ENCODE results near the gene PLD1. TPM values are rescaled to one million over a fixed set of nuclear protein-coding genes. Genes with fewer than 3 reads are reported as not detected.
A peak's percentile ranks its signal among the peaks of the same experiment; 100 is the strongest.

PLD1 gene
- total and polyA plus RNA-seq, 5 donors = 17.0 to 79.5 (median 53.9) TPM

GRCh38 chr3:171836855-171837254, 26.6 kb upstream of the PLD1 start:
- Histone ChIP-seq H3K27ac (ENCODE audit: low read length) (peak overlapping the region; percentile 87), H3K4me3 (ENCODE audit: low read length) (no peak overlapping the region), H3K27me3 (ENCODE audit: control insufficient read depth, insufficient read depth) (no peaks in the 10 kb centered on the region), H3K4me1 (ENCODE audit: control insufficient read depth, insufficient read depth, low read length) (peaks cover 2% of the 10 kb centered on the region), H3K9me3 (ENCODE audit: control insufficient read depth, low read length) (no peaks in the 10 kb centered on the region)
- intact Hi-C loops (cut with DNase I) = loop anchor here in 1 of 4 donors (10.0 kb wide), 1 partner anchor 208 kb away; no protein-coding TSS in a partner anchor
- WGBS = 54% methylated on average over 3 of the region's 3 CpGs
- DNase-seq (no peak), ATAC-seq (peak; percentile 29 to 49)

GRCh38 chr3:171835613-171836012, 25.3 kb upstream of the PLD1 start:
- Histone ChIP-seq H3K27me3 (ENCODE audit: control insufficient read depth, insufficient read depth) (no peaks in the 10 kb centered on the region), H3K4me1 (ENCODE audit: control insufficient read depth, insufficient read depth, low read length) (peaks cover under 1% of the 10 kb centered on the region), H3K9me3 (ENCODE audit: control insufficient read depth, low read length) (no peaks in the 10 kb centered on the region), H3K4me3 (ENCODE audit: low read length) (no peak overlapping the region), H3K27ac (ENCODE audit: low read length) (no peak overlapping the region)
- no peak for DNase-seq
- 90% methylated on average over 2 of the region's 2 CpGs for WGBS
- intact Hi-C loops (cut with DNase I) = loop anchor here in 1 of 4 donors (10.0 kb wide), 1 partner anchor 209 kb away; no protein-coding TSS in a partner anchor
- ATAC-seq = no peak

- no peaks in the 10 kb centered on the region for H3K9me3 ChIP-seq (ENCODE audit: control insufficient read depth, low read length)
- 55% methylated on average over 5 of the region's 5 CpGs for WGBS
- ATAC-seq (no peak), DNase-seq (no peak)
- intact Hi-C loops (cut with DNase I) = loop anchor here in 1 of 4 donors (10.0 kb wide), 1 partner anchor 210 kb away; no protein-coding TSS in a partner anchor
- H3K27ac ChIP-seq (ENCODE audit: low read length) = peak overlapping the region; percentile 53
- H3K4me3 ChIP-seq (ENCODE audit: low read length) = no peak overlapping the region
- H3K4me1 ChIP-seq (ENCODE audit: control insufficient read depth, insufficient read depth, low read length) = no peaks in the 10 kb centered on the region
- H3K27me3 ChIP-seq (ENCODE audit: control insufficient read depth, insufficient read depth) = no peaks in the 10 kb centered on the region
Measured at GRCh38 chr3:171835116-171835515, 24.8 kb upstream of the PLD1 start.

- Histone ChIP-seq H3K9me3 (ENCODE audit: control insufficient read depth, low read length) (no peaks in the 10 kb centered on the region), H3K27me3 (ENCODE audit: control insufficient read depth, insufficient read depth) (no peaks in the 10 kb centered on the region), H3K4me1 (ENCODE audit: control insufficient read depth, insufficient read depth, low read length) (peaks cover 3% of the 10 kb centered on the region), H3K4me3 (ENCODE audit: low read length) (no peak overlapping the region), H3K27ac (ENCODE audit: low read length) (peak overlapping the region; percentile 42)
- 70% methylated on average over 5 of the region's 5 CpGs for WGBS
- intact Hi-C loops (cut with DNase I) = loop anchor here in 1 of 4 donors (10.0 kb wide), 1 partner anchor 210 kb away; no protein-coding TSS in a partner anchor
- ATAC-seq (no peak), DNase-seq (no peak)
Measured at GRCh38 chr3:171834461-171834801, 24.1 kb upstream of the PLD1 start.

GRCh38 chr3:171833789-171834460, 23.6 kb upstream of the PLD1 start:
- H3K27ac ChIP-seq (ENCODE audit: low read length) = no peak overlapping the region
- H3K4me3 ChIP-seq (ENCODE audit: low read length) = no peak overlapping the region
- 33% methylated on average over 3 of the region's 3 CpGs for WGBS
- intact Hi-C loops (cut with DNase I) = loop anchor here in 1 of 4 donors (10.0 kb wide), 1 partner anchor 211 kb away; no protein-coding TSS in a partner anchor
- no peaks in the 10 kb centered on the region for H3K9me3 ChIP-seq (ENCODE audit: control insufficient read depth, low read length)
- peaks cover 3% of the 10 kb centered on the region for H3K4me1 ChIP-seq (ENCODE audit: control insufficient read depth, insufficient read depth, low read length)
- peak in 1 of 2 donors; percentile 7 for ATAC-seq
- H3K27me3 ChIP-seq (ENCODE audit: control insufficient read depth, insufficient read depth) = no peaks in the 10 kb centered on the region
- DNase-seq = no peak

GRCh38 chr3:171832989-171833388, 22.7 kb upstream of the PLD1 start:
- no peak overlapping the region for H3K4me3 ChIP-seq (ENCODE audit: low read length)

GRCh38 chr3:171831936-171832335, 21.7 kb upstream of the PLD1 start:
- no peak overlapping the region for H3K4me3 ChIP-seq (ENCODE audit: low read length)
- intact Hi-C loops (cut with DNase I) = loop anchor here in 1 of 4 donors (10.0 kb wide), 1 partner anchor 213 kb away; no protein-coding TSS in a partner anchor
- ATAC-seq (no peak), DNase-seq (no peak)
- H3K27me3 ChIP-seq (ENCODE audit: control insufficient read depth, insufficient read depth) = no peaks in the 10 kb centered on the region
- 87% methylated on average over 3 of the region's 3 CpGs for WGBS
- no peak overlapping the region for H3K27ac ChIP-seq (ENCODE audit: low read length)
- no peaks in the 10 kb centered on the region for H3K9me3 ChIP-seq (ENCODE audit: control insufficient read depth, low read length)
- peaks cover 3% of the 10 kb centered on the region for H3K4me1 ChIP-seq (ENCODE audit: control insufficient read depth, insufficient read depth, low read length)

More at GRCh38 chr3:171832989-171833388, 22.7 kb upstream of the PLD1 start:
- intact Hi-C loops (cut with DNase I) = loop anchor here in 1 of 4 donors (10.0 kb wide), 1 partner anchor 212 kb away; no protein-coding TSS in a partner anchor
- Histone ChIP-seq H3K27me3 (ENCODE audit: control insufficient read depth, insufficient read depth) (no peaks in the 10 kb centered on the region), H3K27ac (ENCODE audit: low read length) (no peak overlapping the region), H3K4me1 (ENCODE audit: control insufficient read depth, insufficient read depth, low read length) (peaks cover 3% of the 10 kb centered on the region), H3K9me3 (ENCODE audit: control insufficient read depth, low read length) (no peaks in the 10 kb centered on the region)
- DNase-seq (no peak), ATAC-seq (no peak)
- 61% methylated on average over 5 of the region's 5 CpGs for WGBS

GRCh38 chr3:171830518-171830875, 20.2 kb upstream of the PLD1 start:
- Histone ChIP-seq H3K27ac (ENCODE audit: low read length) (no peak overlapping the region), H3K4me1 (ENCODE audit: control insufficient read depth, insufficient read depth, low read length) (peaks cover 3% of the 10 kb centered on the region), H3K27me3 (ENCODE audit: control insufficient read depth, insufficient read depth) (no peaks in the 10 kb centered on the region), H3K9me3 (ENCODE audit: control insufficient read depth, low read length) (no peaks in the 10 kb centered on the region), H3K4me3 (ENCODE audit: low read length) (no peak overlapping the region)
- no peak for DNase-seq
- intact Hi-C loops (cut with DNase I) = loop anchor here in 1 of 4 donors (10.0 kb wide), 1 partner anchor 214 kb away; no protein-coding TSS in a partner anchor
- ATAC-seq = no peak

- H3K27me3 ChIP-seq (ENCODE audit: control insufficient read depth, insufficient read depth) = no peaks in the 10 kb centered on the region
- 17% methylated on average over 6 of the region's 6 CpGs for WGBS
- intact Hi-C loops (cut with DNase I) = loop anchor here in 1 of 4 donors (10.0 kb wide), 1 partner anchor 215 kb away; no protein-coding TSS in a partner anchor
- H3K4me3 ChIP-seq (ENCODE audit: low read length) = no peak overlapping the region
- H3K4me1 ChIP-seq (ENCODE audit: control insufficient read depth, insufficient read depth, low read length) = peaks cover 3% of the 10 kb centered on the region
- H3K9me3 ChIP-seq (ENCODE audit: control insufficient read depth, low read length) = no peaks in the 10 kb centered on the region
- H3K27ac ChIP-seq (ENCODE audit: low read length) = peak overlapping the region; percentile 30
- peak; percentile 93 to 94 for ATAC-seq
- DNase-seq = peak; percentile 82 to 94 (median 93)
Measured at GRCh38 chr3:171829841-171830517, 19.7 kb upstream of the PLD1 start.

- peak overlapping the region; percentile 30 for H3K27ac ChIP-seq (ENCODE audit: low read length)
- no peak for DNase-seq
- no peaks in the 10 kb centered on the region for H3K9me3 ChIP-seq (ENCODE audit: control insufficient read depth, low read length)
- no peak overlapping the region for H3K4me3 ChIP-seq (ENCODE audit: low read length)
- H3K4me1 ChIP-seq (ENCODE audit: control insufficient read depth, insufficient read depth, low read length) = peaks cover 3% of the 10 kb centered on the region
- intact Hi-C loops (cut with DNase I) = no loop called here
- peak in 1 of 2 donors; percentile 39 for ATAC-seq
- WGBS = 50% methylated on average over 5 of the region's 5 CpGs
- no peaks in the 10 kb centered on the region for H3K27me3 ChIP-seq (ENCODE audit: control insufficient read depth, insufficient read depth)
Measured at GRCh38 chr3:171828902-171829770, 18.9 kb upstream of the PLD1 start.
